Measurements from ENCODE around the gene SFTPA2.

- no peak for TF ChIP-seq EZH2phosphoT487 (IDR thresholded peaks at IDR 0.05; ENCODE audit: low read depth, severe bottlenecking, unreplicated experiment)
- TF ChIP-seq CTCF (IDR thresholded peaks at IDR 0.05; ENCODE audit: poor library complexity), result no peak
Measured at GRCh38 chr10:79561257-79561656, 1.1 kb upstream of the SFTPA2 start.

All from hepatocyte (in vitro differentiated cells).